K562 (cell line): ENCODE measurements around the gene KPNA4. TPM values are rescaled to one million over a fixed set of nuclear protein-coding genes. Genes with fewer than 3 reads are reported as not detected.

Experiments
- ATAC-seq: fragments of 200-7000 bp; cut with Tn5 transposase; 3 replicates; pipeline ENCODE4 v1.9.1; 2020; ENCODE audit warnings: moderate library complexity
- BruUV-seq: library from RNA; stranded (reverse); fragments of 400-500 nt; replicated peaks from 2 replicates; lab custom pipeline; 2021; lab: Mats Ljungman, UMichigan
- CTCF ChIA-PET: fragments of 300-600 bp; formaldehyde crosslinking; extraction: SDS; loops from one replicate; lab custom pipeline; 2021; ENCODE audit warnings: low intra/inter-chr PET ratio; lab: Yijun Ruan, JAX
- POLR2A ChIA-PET: fragments of 300-600, 350-650 bp; sonication (Branson Sonifier 250); formaldehyde crosslinking; extraction: SDS; loops from one replicate; lab custom pipeline; 2021; ENCODE audit warnings: antibody characterized with exemption, inconsistent platforms; lab: Yijun Ruan, JAX
- DNase-seq, 4 experiments: peaks; one replicate each; pipeline versions ENCODE4 v3.0.0 to v3.0.0-alpha.2; 2011 to 2018; ENCODE audit warnings: low spot score in 3 of 4, mixed read lengths in 3 of 4; ENCODE audit errors: extremely low read depth in 1 of 4
- FAIRE-seq: peaks from 2 replicates; lab custom pipeline; 2011; peaks lifted over from hg19 to GRCh38; lab: Jason Lieb, UNC
- H2AFZ ChIP-seq: 2 replicates; pipeline ENCODE4 v1.6.0; 2011; ENCODE audit warnings: low read depth, low read length, control low read depth, inconsistent platforms
- H3K27ac ChIP-seq: fragments of 200-600 bp; 3 replicates; pipeline ENCODE4 v1.8.0; 2011; ENCODE audit warnings: low read depth, mild to moderate bottlenecking, control low read depth, inconsistent platforms, low read length, moderate library complexity, mixed read lengths; ENCODE audit errors: extremely low read depth
- H3K27me3 ChIP-seq, 2 experiments: fragments of 300-600 bp in 1 of 2; 2 replicates in 1 of 2; 3 replicates in 1 of 2; pipeline versions ENCODE4 v1.6.0 to v1.8.0; 2011; ENCODE audit warnings: inconsistent platforms in 2 of 2, low read length in 2 of 2, mild to moderate bottlenecking in 1 of 2, mixed read lengths in 1 of 2, moderate library complexity in 1 of 2; ENCODE audit not compliant: control insufficient read depth in 2 of 2, insufficient read depth in 2 of 2
- H3K36me3 ChIP-seq: fragments of 300-600 bp; 3 replicates; pipeline ENCODE4 v1.8.0; 2011; ENCODE audit warnings: mild to moderate bottlenecking, low read length, inconsistent platforms; ENCODE audit not compliant: control insufficient read depth, insufficient read depth
- H3K4me1 ChIP-seq, 2 experiments: fragments of 200-600 bp in 1 of 2; replicated peaks in 1 of 2; 2 replicates in 1 of 2; 3 replicates in 1 of 2; pipeline versions ENCODE4 v1.5.1 to v1.8.0; 2011; ENCODE audit warnings: inconsistent platforms in 2 of 2, low read length in 2 of 2, mild to moderate bottlenecking in 1 of 2, mixed read lengths in 1 of 2, moderate library complexity in 1 of 2; ENCODE audit not compliant: control insufficient read depth in 2 of 2, insufficient read depth in 2 of 2
- H3K4me2 ChIP-seq: 2 replicates; pipeline ENCODE4 v1.6.1; 2011; ENCODE audit warnings: low read length, control low read depth, inconsistent platforms, mixed read lengths; ENCODE audit not compliant: insufficient read depth
- H3K4me3 ChIP-seq: fragments of 200-600 bp; sonication (generic), shearing (Covaris generic); 2 replicates; pipeline ENCODE4 v1.5.1; 2016; ENCODE audit warnings: control low read depth, inconsistent platforms
- H3K79me2 ChIP-seq: fragments of 200-600 bp; 3 replicates; pipeline ENCODE4 v1.8.0; 2011; ENCODE audit warnings: low read length, inconsistent platforms; ENCODE audit not compliant: control insufficient read depth, insufficient read depth
- H3K9ac ChIP-seq, 2 experiments: 2 replicates each; pipeline versions ENCODE4 v1.6.0 to v1.6.1; 2011; ENCODE audit warnings: low read depth in 2 of 2, low read length in 2 of 2, control low read depth in 1 of 2, inconsistent platforms in 1 of 2, mild to moderate bottlenecking in 1 of 2, mixed read lengths in 1 of 2; ENCODE audit not compliant: insufficient read depth in 1 of 2
- H3K9me1 ChIP-seq: one replicate; pipeline ENCODE4 v1.6.0; 2011; ENCODE audit warnings: inconsistent platforms, mild to moderate bottlenecking, low read length, moderate library complexity; ENCODE audit not compliant: control insufficient read depth, insufficient read depth
- H3K9me3 ChIP-seq: replicated peaks from 2 replicates; pipeline ENCODE4 v1.5.1; 2011; ENCODE audit warnings: low read depth, low read length, inconsistent platforms; ENCODE audit not compliant: control insufficient read depth, insufficient read depth
- H4K20me1 ChIP-seq: replicated peaks from 2 replicates; pipeline ENCODE4 v1.6.1; 2011; ENCODE audit warnings: low read length, inconsistent platforms, mixed read lengths; ENCODE audit not compliant: control insufficient read depth, insufficient read depth
- CAMTA2 ChIP-seq: fragments of 250-450 bp; sonication (Bioruptor Pico); conservative IDR thresholded peaks from 2 replicates; pipeline ENCODE4 v1.5.1; 2022
- E2F5 ChIP-seq: sonication (generic); formaldehyde crosslinking; IDR thresholded peaks from 2 replicates; pipeline ENCODE4 v1.8.0; 2022; ENCODE audit warnings: mild to moderate bottlenecking, missing genetic modification reagents
- GATAD2B ChIP-seq: fragments of 450-650 bp; IDR thresholded peaks from 2 replicates; pipeline ENCODE4 v1.6.1; 2017; ENCODE audit warnings: mild to moderate bottlenecking, borderline replicate concordance
- MTA1 ChIP-seq: fragments of 450-650 bp; IDR thresholded peaks from 2 replicates; pipeline ENCODE4 v1.6.1; 2017; ENCODE audit warnings: borderline replicate concordance
- MYC ChIP-seq, 2 experiments: fragments of 250-450 bp in 1 of 2; sonication (Bioruptor Pico) in 1 of 2; IDR thresholded peaks; 2 replicates each; pipeline versions ENCODE4 v1.5.1 to v1.6.1; 2012 to 2021; ENCODE audit warnings: low read depth in 2 of 2, borderline replicate concordance in 1 of 2, improper control_type of control experiment in 1 of 2, low read length in 1 of 2, mild to moderate bottlenecking in 1 of 2, moderate library complexity in 1 of 2
- RBM15 ChIP-seq: fragments of 200-400 bp; formaldehyde crosslinking; IDR thresholded peaks from 2 replicates; pipeline ENCODE4 v1.6.1; 2018; ENCODE audit warnings: mild to moderate bottlenecking, low read length, moderate library complexity; ENCODE audit not compliant: insufficient read depth
- TRIM28 ChIP-seq: fragments of 450-650 bp; IDR thresholded peaks from 2 replicates; pipeline ENCODE4 v1.6.1; 2017
- XRCC4 ChIP-seq: IDR thresholded peaks from one replicate; pipeline ENCODE4 v1.6.1; 2011; ENCODE audit not compliant: insufficient read depth, insufficient read length; ENCODE audit errors: extremely low read depth
- ZKSCAN8 ChIP-seq: fragments of 200-800 bp; sonication (Bioruptor generic); IDR thresholded peaks from 2 replicates; pipeline ENCODE4 v1.6.1; 2016; ENCODE audit warnings: missing genetic modification characterization, missing compliant biosample characterization
- ZNF407 ChIP-seq: fragments of 450-650 bp; IDR thresholded peaks from 2 replicates; pipeline ENCODE4 v1.6.1; 2016; ENCODE audit warnings: low read depth
- ZNF77 ChIP-seq: fragments of 250-450 bp; sonication (Bioruptor Pico); IDR thresholded peaks from 2 replicates; pipeline ENCODE4 v1.5.0; 2020
- WGBS: fragments of 100-300 bp; shearing (Covaris generic); methylation state at CpG from one replicate; pipeline ENCODE4 v1.1.6; 2016; ENCODE audit warnings: low coverage, mixed read lengths; ENCODE audit not compliant: insufficient coverage; ENCODE audit errors: missing lambda C conversion rate; 5-methylcytosine and 5-hydroxymethylcytosine counted together
- in situ Hi-C: fragments of 300-500 bp; cut with MboI; formaldehyde crosslinking; loops from 4 replicates; pipeline ENCODE4 v1.15.0; 2018; ENCODE audit warnings: inconsistent platforms, mixed read lengths
- intact Hi-C: fragments of 100-400 bp; cut with micrococcal nuclease; formaldehyde crosslinking; loops from 2 replicates; pipeline ENCODE4 v1.14.2; 2022
- polyA plus RNA-seq, 8 experiments: library from polyadenylated mRNA; depleted of rRNA in 4 of 8; stranded (reverse) in 5 of 8; unstranded in 3 of 8; fragments of >200 nt; fragmentation: Nextera tagmentation in 2 of 8; fragmentation: Illumina TruSeq in 1 of 8; extraction: Ambion mirVana in 2 of 8; extraction: Trizol in 1 of 8; gene quantifications; 2 replicates each; pipeline versions ENCODE4 v1.2.1 to v1.2.3, GENCODE V29; 2011 to 2014; ENCODE audit warnings: inconsistent platforms in 1 of 8, missing spikeins in 1 of 8
- total RNA-seq, 7 experiments: library from RNA; depleted of rRNA in 6 of 7; stranded (reverse); fragments of >200 nt in 6 of 7; fragmentation: Illumina TruSeq in 2 of 7; extraction: Trizol in 2 of 7; gene quantifications; 2 replicates each; pipeline versions ENCODE4 v1.2.1 to v1.2.3, GENCODE V29; 2011 to 2021; ENCODE audit warnings: low replicate concordance in 1 of 7
- TF ChIP-seq, protein P1 (sequence below): sonication (generic); formaldehyde crosslinking; IDR thresholded peaks from 2 replicates; pipeline ENCODE4 v1.8.0; 2022; ENCODE audit warnings: mild to moderate bottlenecking, missing genetic modification reagents, borderline replicate concordance

Gene KPNA4
- total and polyA plus RNA-seq, 9 of the 15 experiments (the other 6 are each of a cell fraction or from before 2014, with no cell fraction given): 13.9 to 66.6 (median 34.5) TPM

DNA sequence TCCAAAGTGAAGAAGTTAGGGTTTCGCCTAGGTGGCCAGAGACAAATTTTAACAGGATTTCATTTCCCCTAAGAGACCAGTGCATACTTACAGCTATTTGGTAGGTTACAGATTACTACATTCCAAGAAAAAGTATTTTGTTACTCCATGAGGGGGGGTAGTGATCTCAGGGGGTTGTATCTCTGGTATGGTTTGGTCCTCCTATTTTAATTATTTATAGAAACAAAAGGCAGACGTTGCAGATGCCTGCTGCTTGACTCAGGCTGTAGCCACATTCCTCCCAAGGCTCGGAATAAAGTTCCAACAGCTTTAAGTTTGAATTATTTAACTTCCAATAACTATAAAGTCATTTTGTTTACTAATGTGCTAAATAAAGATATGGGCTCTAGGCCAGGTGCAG, 114.5 kb downstream of the KPNA4 start:
- no TSS peak for BruUV-seq
- ChIA-PET CTCF (no interaction called here), POLR2A (interaction anchor here (0.6 to 5.2 kb wide), 12 partner anchors 8 to 335 kb away, joined by 3 to 51 read pairs (median 6); no protein-coding TSS in a partner anchor)
- Histone ChIP-seq H4K20me1 (no peaks in the 10 kb centered on the region), H3K36me3 (peaks cover 13% of the 10 kb centered on the region; the same call in 2 of the 3 replicates), H3K9me3 (no peaks in the 10 kb centered on the region), H3K79me2 (peaks cover 47% of the 10 kb centered on the region), H3K4me2 (peak overlapping the region; percentile 94), H3K4me3 (peak overlapping the region; percentile 67), H3K27ac (peak overlapping the region; percentile 98), H3K4me1 (peaks cover 15 to 34% of the 10 kb centered on the region in 2 experiments), H3K9me1 (no peaks in the 10 kb centered on the region), H2AFZ (peak overlapping the region; percentile 92), H3K9ac (peak overlapping the region; percentile 95 to 99), H3K27me3 (no peaks in the 10 kb centered on the region)
- WGBS: 12% methylated on average over 3 of the region's 3 CpGs
- FAIRE-seq (no peak), DNase-seq (peak in 2 of 4 experiments; percentile 28 to 34), ATAC-seq (no peak)
- intact Hi-C loops (no loop called here), in situ Hi-C loops (loop anchor here (25.0 kb wide), 1 partner anchor 564 kb away; no protein-coding TSS in a partner anchor)
- TF ChIP-seq TRIM28: no peak
- TF ChIP-seq ZNF77 (CRISPR knock-in tag): no peak
- no peak for TF ChIP-seq CAMTA2 (CRISPR knock-in tag)
- TF ChIP-seq RBM15: no peak
- no peak for TF ChIP-seq GATAD2B
- TF ChIP-seq, protein P1, sequence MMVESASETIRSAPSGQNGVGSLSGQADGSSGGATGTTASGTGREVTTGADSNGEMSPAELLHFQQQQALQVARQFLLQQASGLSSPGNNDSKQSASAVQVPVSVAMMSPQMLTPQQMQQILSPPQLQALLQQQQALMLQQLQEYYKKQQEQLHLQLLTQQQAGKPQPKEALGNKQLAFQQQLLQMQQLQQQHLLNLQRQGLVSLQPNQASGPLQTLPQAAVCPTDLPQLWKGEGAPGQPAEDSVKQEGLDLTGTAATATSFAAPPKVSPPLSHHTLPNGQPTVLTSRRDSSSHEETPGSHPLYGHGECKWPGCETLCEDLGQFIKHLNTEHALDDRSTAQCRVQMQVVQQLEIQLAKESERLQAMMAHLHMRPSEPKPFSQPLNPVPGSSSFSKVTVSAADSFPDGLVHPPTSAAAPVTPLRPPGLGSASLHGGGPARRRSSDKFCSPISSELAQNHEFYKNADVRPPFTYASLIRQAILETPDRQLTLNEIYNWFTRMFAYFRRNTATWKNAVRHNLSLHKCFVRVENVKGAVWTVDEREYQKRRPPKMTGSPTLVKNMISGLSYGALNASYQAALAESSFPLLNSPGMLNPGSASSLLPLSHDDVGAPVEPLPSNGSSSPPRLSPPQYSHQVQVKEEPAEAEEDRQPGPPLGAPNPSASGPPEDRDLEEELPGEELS (CRISPR knock-in tag): no peak
- no peak for TF ChIP-seq ZKSCAN8 (CRISPR knock-in tag)
- no peak for TF ChIP-seq MTA1
- no peak for TF ChIP-seq XRCC4
- no peak for TF ChIP-seq MYC (IDR thresholded peaks at IDR 0.05; ENCODE audit: low read depth, low read length)
- no peak for TF ChIP-seq MYC (CRISPR knock-in tag; IDR thresholded peaks at IDR 0.05; ENCODE audit: borderline replicate concordance, low read depth)
- no peak for TF ChIP-seq E2F5 (CRISPR knock-in tag)
- TF ChIP-seq ZNF407: no peak
